GM13977 (cell line): ENCODE measurements around the gene SNX27.
"Not testable (repeated sequence)": the region's sequence is repeated elsewhere in the genome, so short reads cannot be mapped to it uniquely, and the experiment has no call there.

Source experiments
- DNase-seq: peaks from one replicate; pipeline ENCODE4 v3.0.0; 2012; ENCODE audit warnings: low spot score
- CTCF ChIP-seq: IDR thresholded peaks from 2 replicates; pipeline ENCODE4 v1.5.1; 2012; ENCODE audit warnings: mild to moderate bottlenecking, control low read depth; ENCODE audit not compliant: insufficient read depth; ENCODE audit errors: extremely low read depth, missing control alignments
- in situ Hi-C: fragments of 300-500 bp; cut with MboI; formaldehyde crosslinking; loops from one replicate; pipeline ENCODE4 v1.12.0; 2022; ENCODE audit warnings: low sequenced_read_pairs, low pct_unique_long_range_greater_than_20kb, mixed read lengths, inconsistent platforms; ENCODE audit not compliant: unreplicated experiment

SNX27 gene

GRCh38 chr1:151612501-151613281 lies 841 bp downstream of the SNX27 start:
- TF ChIP-seq CTCF: no peak
- in situ Hi-C loops: no loop called here
- peak; percentile 53 for DNase-seq

- no peak for DNase-seq
- in situ Hi-C loops: no loop called here
These were observed 1.5 kb downstream of the SNX27 start for GRCh38 chr1:151613282-151613780.

GRCh38 chr1:151615711-151616504 lies 4.1 kb downstream of the SNX27 start:
- in situ Hi-C loops: no loop called here
- no peak for TF ChIP-seq CTCF
- DNase-seq: no peak

More at GRCh38 chr1:151613282-151613780, 1.5 kb downstream of the SNX27 start:
- TF ChIP-seq CTCF: no peak

- no peak for TF ChIP-seq CTCF
- DNase-seq: no peak
- in situ Hi-C loops: no loop called here
These were observed 4.6 kb downstream of the SNX27 start for GRCh38 chr1:151616505-151616849.

- in situ Hi-C loops: no loop called here
- DNase-seq: no peak
- no peak for TF ChIP-seq CTCF
These were observed 6.2 kb downstream of the SNX27 start for GRCh38 chr1:151618003-151618402.

- no peak for TF ChIP-seq CTCF
- in situ Hi-C loops: no loop called here
- DNase-seq: no peak
These were observed 6.6 kb downstream of the SNX27 start for GRCh38 chr1:151618470-151618869.

- DNase-seq, in situ Hi-C loops: not testable (repeated sequence)
These were observed 7.1 kb downstream of the SNX27 start for GRCh38 chr1:151618996-151619395.
